IPS-NIHi11 (cell line): Measurements from ENCODE around the gene ADSS1.
A peak's percentile ranks its signal among the peaks of the same experiment; 100 is the strongest.

Experiments used
- DNase-seq: peaks from one replicate; pipeline ENCODE4 v3.0.0; 2012; ENCODE audit warnings: mixed read lengths, low spot score

ADSS1 gene

DNA sequence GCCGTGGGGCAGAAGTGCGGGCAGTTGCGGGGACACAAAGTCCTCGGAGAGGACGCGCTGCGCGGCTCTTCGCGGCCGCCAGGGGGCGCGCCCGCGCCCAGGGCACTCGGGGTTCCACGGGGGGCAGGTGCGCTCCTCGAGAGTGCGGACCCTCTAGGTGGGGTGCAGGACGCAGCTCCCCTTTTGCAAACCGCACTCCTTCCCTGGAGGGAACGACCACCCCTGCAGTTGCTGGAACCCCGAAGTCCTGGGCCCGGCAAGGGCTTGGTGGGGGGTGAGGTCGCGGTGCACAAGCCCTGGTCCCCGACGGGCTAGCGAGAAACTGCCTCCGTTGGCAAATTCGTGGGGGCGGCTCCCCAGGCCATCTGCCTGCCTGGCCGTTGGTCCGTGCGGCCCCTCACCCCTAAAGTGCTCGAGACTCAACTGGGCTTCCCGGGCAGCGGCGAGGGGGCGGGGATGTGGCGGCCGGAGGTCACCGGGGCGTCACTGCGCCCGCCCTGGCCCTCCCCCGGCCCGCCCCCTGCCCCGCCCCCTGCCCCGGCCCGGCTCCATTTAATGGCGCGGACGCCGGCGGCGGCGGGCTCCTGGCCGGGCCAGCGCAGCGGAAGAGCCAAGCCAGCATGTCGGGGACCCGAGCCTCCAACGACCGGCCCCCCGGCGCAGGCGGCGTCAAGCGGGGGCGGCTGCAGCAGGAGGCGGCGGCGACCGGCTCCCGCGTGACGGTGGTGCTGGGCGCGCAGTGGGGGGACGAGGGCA, at the start of gene ADSS1:
Gene ADSS1 (plus strand): TSS at position 579 of the 756 bp plus-strand sequence. CDS start 42 bp downstream, at position 621.
- peak; percentile 96 for DNase-seq

DNA sequence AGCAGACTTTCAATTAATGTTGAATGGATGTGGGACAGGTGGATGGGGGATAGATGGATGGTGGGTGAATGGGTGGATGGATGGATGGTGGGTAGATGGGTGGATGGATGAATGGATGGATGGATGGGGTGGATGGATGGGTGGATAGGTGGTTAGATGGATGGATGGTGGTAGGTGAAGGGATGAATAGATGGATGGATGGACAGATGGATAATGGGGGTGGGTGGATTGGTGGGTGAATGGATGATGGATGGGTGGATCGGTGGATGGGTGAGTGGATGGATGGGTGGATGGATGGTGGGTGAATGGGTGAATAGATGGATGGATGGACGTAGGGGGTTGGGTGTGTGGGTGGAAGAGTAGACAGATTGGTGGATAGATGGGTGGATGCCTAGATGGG, 48.6 kb upstream of the ADSS1 start:
- no peak for DNase-seq

DNA sequence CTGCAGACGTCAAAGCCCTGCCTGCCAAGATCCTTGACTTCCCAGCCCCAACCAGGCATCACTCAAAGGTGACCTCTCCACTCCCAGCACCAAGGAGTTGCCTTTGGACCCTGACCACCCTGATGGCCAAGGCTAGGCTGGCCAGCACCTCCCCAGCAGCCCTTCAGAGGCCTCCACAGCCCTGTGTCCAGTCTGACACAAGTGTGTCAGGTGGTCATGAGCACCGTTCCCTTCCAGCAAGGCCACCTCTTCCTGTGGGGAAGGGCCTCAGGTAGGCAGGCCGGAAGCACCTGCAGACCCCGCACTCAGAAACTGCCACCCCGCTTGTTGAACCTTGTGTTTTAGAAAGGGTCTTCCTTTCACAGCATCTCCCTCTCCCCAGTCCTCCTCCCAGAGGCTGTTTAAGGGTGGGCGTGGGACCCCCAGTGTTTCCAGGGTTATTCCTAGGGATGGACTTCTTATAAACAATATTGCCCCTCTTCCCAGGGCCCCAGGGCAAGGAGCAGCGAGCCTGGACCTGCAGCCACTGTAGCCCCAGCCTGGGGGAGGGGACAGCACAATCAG, 47.8 kb upstream of the ADSS1 start:
- DNase-seq: no peak

DNA sequence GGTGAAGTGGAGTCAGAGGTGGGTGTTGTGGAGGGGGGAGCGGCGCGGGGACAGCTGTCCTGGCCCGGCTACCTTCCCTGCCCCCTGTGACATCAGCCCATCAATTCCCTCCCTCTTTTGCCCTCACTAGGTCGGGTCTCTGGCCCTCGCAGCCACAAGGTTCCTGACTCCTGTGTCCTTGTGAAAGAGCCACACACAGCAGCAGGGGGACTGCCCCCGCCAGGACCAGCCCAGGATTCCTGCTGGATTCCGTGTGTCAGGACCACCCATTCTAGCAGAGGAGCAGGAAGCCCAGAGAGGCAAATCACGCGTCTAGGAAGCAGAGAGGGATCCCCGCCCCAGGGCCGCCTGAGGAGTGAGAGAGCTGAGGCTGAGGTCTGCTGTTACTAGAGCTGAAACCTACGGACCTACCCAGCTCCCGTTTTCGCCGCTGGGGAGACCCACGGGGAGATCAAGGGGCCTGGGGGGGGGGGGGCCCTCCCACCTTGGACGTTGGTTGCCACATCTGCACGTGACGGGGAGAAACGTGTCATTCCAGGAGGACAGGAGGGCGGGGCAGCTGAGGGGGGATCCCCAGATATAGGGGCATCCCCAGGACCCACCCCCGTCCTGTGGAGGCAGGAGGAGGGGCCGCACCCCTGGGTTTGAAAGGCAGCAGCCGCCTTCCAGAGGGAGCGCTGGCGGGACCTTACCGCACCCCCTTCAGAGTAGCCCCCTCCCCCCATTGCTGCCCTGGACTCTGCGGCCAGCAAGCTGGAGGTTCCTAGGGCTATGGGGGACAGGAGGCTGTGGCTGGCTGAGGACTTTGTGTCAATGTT, 47.1 kb upstream of the ADSS1 start:
- no peak for DNase-seq

DNA sequence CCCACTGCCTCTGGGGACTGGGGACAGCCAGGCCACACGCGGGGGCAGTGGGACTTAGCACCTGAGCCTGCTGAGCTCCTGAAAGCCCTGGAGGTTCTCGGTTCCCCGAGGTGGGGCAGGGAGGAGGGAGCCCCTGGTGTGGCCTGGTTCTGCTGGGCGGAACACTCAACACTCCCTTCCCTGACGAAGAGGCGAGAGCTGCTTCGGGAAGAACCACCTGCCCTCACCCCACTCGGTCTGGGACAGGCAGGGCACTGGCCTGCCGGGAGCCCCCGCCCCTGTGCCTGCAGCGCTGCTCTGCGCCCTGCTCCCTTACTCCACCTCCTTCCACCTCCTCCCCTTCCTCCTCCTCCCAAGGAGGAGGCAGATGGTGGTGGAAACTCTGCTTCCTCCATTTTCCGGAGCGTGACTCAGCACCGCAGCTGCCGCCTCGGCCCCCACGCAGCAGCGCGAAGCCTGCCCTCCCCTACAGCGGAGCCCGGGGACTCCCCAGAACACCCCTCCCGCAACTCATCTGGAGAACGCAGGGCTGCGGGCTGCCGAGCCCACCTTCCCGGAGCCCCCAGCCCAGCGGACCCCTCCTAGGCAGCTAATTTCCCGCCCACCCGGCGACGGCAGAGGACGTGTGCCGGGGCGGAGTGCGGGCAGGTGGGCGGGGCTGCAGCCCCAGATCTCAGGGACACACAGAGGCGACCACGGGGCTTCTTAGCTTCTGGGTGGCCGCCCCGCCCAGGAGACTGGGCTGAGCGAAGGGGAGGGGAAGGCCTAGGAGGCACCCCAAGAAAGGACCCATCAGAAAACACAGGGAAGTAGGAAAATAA, 46.3 kb upstream of the ADSS1 start:
- peak; percentile 82 for DNase-seq

DNA sequence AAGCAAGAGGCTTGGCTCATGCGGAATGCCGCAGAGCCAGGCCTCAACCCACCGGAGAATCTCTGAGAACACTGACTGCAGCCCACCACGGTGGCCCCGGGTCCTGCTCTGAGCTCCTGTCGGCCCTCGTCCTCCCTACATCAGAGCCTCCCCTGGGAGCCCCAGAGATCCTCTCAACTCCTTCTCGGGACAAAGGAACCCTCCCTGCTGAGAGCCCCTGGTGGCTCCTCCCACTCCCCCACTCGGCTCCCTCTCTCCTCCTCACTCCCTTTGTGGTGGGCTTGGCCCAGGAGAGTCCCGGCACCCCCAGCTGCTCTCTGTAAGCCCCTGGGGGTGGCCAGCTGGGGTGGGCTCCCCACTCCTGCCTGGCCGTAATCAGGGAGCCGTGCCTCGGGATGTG, 45.7 kb upstream of the ADSS1 start:
- DNase-seq: no peak

DNA sequence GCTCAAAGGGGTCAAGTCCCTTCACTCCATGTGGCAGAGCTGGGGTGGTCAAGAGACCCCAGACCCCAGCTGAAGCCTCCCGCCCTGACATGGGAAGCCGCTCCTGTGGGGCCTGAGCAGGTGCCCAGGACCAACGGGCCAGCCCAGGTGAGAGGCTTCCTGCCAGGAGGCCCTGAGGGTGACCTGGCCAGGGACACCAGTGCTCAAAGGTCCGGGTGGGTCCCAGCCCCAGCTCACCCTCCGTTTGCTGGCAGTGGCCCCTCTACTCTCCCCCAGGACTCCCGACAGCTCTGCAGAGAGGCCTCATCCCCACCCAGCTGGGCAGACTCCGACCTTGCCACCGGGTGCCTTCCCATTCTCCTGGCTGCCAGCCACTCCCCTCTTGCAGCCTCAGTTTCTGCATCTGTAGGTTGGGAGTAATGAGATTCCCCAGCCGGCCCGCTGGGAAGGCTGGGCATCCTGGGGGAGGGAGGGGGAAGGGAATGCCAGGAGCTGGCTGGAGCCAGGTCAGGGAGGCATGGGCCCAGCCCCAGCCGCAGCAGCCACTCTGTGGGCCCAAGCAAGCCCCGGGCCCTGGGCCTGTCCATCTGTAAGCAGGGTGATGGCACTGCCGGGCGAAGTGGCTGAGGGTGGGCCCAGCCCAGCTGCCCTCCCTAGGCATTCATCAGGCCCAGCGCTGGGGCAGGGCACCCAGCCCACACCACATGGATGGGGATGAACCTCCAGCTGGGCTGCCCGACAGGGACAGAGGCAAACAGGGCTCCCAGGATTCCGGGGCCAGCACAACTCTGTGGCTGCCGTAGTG, 44.9 kb upstream of the ADSS1 start:
- DNase-seq: no peak

DNA sequence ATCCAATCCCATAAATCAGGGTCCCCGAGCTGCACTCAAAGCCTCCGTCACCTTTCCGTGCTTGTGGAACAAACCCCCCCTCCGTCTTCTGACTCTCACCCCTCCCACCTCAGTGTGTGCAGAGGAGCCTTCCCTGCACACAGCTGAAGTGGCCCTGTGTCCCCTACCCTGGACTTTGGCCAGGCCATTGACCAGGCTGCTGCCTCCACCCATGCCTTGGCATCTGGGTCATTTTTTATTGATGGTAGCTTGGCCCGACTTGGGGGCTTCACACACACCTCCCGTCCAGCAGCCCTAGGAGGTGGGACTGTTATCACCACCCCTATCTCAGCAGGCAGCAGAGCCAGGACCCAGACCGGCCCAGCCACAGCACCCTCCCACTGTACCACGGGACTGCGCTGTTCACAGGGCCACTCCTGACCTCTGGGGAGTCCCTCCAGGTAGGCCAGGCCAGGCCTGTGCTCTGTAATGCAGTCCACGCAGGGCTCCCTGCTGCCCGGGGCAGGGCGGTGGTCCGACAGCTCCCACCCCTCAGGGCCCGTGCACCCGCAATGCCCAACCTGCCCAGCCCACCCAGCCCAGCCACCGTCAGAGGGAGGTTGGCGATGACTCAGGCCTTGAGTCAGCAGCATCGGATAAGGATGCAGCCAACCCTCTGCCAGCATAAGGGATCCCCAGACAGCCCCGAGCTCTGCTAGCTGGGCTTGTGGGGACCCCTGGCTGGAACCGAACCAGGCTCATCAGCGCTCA, 43.8 kb upstream of the ADSS1 start:
- DNase-seq: no peak

DNA sequence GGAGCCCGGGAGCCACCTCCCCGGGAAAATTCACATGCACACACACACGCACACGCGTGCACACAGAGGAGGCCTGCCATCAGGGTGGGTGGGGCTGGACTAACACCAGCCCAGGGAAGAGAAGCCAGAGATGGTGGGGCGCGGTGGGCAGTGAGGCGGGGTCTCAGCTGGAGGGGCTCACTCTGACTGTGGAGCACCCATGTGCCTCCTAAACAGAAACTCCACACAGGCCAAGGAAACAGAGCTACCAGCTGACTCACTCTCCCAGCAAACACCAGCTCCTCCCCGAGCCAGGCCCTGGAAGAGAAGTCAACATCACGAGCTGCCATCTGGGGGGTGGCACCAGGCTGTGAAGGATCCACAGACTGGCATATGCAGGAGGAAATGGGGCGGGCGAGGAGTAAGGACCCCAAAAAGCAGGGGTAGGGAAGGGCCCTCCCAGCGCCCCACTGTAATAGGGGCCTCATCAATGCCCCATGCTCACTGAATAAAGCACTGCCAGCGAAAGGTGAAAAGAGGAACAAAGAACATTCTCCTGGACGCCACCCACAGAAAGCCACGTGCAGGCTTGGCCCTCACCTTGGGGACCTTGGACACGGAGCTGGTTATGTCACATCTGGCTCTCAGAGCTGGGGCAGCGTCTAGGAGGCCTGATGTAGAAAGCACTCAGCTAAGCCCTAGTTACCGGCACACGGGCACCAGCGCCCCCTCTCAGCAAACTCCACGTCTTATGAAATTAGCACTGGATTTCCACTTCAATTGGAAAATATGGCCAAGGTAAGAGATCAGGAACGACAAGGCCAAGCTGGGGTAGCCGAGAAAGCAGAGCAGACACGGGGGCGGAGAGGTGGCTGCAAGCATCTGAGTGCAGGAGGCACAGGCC, 43.0 kb upstream of the ADSS1 start:
- no peak for DNase-seq

DNA sequence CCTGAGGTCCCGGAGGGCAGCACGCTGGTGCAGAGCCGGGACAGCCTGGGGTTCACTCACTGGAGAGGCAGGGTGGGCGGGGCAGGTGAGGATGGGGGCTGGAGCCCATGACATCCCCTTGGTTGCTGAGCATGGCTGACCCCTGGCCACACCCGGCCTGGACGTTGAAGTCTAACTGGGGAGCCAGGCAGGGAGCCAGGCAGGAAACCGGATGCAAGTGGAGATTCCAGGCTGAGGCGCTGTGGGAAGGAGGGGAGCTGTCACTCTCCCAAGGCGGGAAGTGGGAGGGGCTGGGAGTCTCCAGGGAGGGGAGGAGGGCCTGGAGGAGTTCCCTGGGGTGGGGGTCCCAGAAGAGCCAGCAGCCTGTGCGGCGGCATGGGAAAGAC, 42.3 kb upstream of the ADSS1 start:
- peak; percentile 76 for DNase-seq

DNA sequence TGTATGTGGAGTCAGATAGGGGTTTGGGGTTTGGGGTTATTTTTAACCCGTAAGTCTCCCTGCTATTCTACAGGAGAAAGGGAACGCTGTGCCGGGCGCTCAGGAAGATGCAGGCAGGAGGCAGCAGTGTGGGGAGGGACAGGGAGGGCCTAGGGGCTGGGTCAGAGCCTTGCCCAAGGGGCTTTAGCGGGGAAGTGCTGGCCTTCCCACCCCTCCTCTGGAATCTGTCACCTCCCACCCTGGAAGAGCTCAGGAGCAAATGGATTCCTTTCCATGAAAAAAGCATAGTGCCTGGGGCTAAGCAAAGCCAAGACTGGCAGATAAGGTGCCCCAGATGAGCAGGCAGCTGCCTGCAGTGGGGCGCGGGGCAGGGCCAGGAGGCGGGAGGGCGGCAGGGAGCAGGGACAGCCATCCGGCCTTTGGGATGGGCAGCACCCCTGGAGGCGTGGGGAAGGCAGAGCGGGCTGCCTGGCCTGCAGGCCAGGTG, 41.9 kb upstream of the ADSS1 start:
- peak; percentile 72 for DNase-seq

DNA sequence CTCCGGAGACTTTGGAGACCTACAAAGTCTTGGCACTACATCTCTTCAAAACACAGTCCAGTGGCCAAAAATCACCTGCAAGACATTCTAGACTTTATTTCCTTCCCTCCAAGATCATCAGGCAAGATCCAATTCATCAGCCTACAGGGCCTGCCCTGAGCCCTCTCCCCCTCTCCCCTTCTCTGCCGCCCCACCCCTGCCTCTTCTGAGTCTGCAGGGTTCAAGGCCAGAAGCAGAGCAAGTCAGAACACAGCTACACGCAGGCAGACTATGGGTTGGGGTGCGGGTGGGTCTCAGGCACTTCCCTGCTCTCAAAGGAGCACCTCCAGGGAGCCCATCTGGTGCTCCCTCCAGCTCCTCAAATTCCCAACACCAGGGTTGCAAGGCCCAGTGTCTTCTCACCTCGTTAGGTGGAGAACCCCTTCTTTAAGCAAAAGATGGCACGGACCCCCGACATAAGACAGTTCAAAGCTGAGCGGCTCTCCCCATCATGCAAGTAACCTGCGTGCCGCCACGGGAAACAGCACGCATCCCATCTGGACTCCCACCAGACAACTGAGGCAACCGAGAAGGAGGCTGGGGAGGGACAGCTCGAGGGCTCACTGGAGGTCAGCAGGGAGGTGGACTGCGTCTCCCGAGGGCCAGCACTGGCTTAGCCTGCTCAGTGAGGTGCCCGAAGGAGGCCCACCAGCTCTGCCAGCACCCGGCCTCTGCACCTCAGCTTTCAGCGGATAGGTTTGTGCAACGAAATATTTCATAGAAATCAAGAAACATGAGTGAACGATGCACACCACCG, 40.2 kb upstream of the ADSS1 start:
- DNase-seq: no peak

DNA sequence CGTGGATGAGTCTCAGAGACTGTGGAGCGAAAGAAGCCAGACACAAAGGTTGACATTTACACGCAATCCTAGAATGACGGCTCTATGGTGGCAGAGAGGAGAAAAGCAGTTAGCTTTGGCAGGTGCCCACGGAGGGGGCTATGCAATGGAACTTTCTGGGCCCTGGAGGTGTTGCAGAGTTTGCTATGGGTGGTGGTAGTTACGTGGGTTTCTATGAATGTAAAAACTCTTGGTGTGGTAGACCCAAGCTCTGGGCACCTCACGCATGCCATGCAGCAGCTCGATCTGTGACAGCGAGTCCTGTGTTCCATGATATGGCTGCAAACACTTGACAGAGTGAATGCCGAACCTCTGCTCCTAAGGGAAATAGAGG, 39.6 kb upstream of the ADSS1 start:
- DNase-seq: no peak

DNA sequence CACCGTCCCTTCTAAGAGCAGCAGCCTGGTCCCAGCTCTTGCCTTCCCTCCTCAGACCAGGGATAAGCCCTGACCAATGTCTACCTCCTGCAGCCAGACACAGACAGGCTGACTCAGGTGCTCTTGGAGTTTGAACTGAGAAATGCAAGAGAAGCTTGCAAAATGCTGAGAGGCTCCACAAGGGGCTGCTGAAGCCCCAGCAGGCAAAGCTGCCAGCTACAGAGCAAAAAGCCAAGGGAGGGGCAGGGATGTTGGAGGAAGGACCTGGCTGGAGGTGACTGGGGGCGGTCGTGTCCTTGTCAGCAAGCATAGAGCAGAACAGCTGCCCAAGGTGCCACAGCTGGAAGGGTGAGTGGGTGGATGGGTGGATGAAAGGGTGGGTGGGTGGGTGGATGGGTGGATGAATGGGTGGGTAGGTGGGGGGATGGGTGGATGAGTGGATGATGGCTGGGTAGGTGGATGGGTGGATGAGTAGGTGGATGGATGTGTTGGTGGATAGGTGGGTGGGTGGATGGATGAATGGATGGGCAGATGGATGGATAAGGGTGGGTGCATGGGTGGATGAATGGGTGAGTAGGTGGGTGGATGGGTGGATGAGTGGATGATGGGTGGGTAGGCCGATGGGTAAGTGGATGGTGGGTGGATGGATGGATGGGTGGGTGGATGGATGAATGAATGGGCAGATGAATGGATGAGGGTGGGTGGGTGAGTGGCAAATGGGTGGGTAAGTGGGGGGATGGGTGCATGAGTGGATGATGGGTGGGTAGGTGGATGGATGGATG, 38.6 kb upstream of the ADSS1 start:
- DNase-seq: no peak

DNA sequence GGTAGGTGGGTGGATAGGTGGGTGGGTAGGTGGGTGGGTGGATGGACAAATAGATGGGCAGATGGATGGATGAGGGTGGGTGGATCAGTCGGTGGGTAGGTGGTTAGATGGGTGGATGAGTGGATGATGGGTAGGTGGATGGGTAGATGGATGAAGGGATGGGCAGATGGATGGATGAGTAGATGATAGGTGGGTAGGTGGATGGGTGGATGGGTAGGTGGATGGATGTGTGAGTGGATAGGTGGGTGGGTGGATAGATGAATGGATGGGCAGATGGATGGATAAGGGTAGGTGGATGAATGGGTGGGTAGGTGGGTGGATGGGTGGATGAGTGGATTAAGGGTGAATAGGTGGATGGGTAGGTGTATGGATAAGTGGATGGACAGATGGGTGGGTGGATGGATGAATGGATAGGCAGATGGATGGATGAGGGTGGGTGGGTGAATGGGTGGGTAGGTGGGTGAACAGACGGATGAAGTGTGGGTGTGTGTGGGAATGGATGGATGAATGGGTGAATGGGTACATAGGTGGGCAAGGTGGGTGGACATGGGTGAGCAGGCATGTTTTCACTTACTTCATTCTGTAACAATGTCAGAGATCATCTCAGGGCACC, 37.9 kb upstream of the ADSS1 start:
- no peak for DNase-seq

DNA sequence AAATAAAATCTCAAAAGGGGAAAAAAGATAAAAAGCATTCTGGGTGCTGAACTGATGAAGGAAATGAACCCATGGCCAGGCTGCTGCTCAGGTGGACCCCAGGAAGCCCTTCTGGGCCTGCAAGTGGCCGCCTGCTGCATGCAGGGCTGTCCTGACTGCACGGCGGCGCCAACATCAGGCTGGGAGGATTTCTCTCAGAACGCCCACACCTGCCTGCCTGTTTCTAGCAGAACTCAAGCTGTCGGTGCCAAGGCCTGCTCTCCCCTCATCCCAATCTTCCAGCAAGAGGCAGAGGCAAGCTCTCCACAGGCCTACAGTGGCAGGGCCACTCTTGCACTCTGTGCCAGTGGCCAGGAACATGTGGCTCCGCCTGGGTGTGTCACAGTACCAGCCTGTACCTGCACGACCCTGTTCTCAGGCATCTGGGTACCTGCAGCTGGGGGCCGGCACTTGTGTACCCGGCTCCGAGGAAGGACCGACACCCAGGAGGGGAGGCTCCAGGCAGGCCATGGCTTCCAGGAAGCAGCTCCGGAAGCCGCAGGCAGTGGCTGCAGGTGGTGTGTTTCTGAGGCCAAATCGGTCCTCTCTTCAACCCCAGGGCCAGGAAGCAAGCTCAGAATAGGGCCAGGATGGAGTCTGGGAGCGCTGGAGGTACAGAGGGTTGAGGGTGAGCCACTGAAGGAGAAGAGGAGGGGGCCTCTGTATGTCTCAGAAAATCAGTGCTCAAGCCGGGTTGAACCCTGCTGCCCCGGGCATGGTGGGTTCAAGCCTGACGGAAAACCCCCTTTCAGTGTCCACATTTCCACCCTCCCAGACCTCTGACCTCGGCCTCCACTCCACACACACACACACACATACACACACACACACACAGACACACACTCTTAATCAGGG, 37.2 kb upstream of the ADSS1 start:
- no peak for DNase-seq
